ENCODE measurements around the gene TMA16.
"Not testable (repeated sequence)": the region's sequence is repeated elsewhere in the genome, so short reads cannot be mapped to it uniquely, and the experiment has no call there.

- not testable (repeated sequence) for TF ChIP-seq POLR2AphosphoS5, EP300 (IDR thresholded peaks at IDR 0.05)
These were observed 44.3 kb downstream of the TMA16 start for GRCh38 chr4:163538820-163539219.

All from stomach (tissue), 4 donors.